ENCODE data around the gene GNB2. TPM values are rescaled to one million over a fixed set of nuclear protein-coding genes. Genes with fewer than 3 reads are reported as not detected.

GNB2 gene
- total and polyA plus RNA-seq, 4 donors: 37.6 to 133 (median 73.2) TPM

- TF ChIP-seq, protein P1, sequence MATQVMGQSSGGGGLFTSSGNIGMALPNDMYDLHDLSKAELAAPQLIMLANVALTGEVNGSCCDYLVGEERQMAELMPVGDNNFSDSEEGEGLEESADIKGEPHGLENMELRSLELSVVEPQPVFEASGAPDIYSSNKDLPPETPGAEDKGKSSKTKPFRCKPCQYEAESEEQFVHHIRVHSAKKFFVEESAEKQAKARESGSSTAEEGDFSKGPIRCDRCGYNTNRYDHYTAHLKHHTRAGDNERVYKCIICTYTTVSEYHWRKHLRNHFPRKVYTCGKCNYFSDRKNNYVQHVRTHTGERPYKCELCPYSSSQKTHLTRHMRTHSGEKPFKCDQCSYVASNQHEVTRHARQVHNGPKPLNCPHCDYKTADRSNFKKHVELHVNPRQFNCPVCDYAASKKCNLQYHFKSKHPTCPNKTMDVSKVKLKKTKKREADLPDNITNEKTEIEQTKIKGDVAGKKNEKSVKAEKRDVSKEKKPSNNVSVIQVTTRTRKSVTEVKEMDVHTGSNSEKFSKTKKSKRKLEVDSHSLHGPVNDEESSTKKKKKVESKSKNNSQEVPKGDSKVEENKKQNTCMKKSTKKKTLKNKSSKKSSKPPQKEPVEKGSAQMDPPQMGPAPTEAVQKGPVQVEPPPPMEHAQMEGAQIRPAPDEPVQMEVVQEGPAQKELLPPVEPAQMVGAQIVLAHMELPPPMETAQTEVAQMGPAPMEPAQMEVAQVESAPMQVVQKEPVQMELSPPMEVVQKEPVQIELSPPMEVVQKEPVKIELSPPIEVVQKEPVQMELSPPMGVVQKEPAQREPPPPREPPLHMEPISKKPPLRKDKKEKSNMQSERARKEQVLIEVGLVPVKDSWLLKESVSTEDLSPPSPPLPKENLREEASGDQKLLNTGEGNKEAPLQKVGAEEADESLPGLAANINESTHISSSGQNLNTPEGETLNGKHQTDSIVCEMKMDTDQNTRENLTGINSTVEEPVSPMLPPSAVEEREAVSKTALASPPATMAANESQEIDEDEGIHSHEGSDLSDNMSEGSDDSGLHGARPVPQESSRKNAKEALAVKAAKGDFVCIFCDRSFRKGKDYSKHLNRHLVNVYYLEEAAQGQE (IDR thresholded peaks at IDR 0.05): no peak
- TF ChIP-seq SP1 (IDR thresholded peaks at IDR 0.05): no peak
Observed at GRCh38 chr7:100680576-100681271, 7.2 kb downstream of the GNB2 start (continued).

GRCh38 chr7:100681491-100682227 is 8.1 kb downstream of the GNB2 start:
- Histone ChIP-seq H3K4me3 (ENCODE audit: low read depth in 1 of 3, low read length in 3 of 3) (no peak overlapping the region), H3K4me1 (ENCODE audit: control insufficient read depth in 4 of 4, insufficient read depth in 4 of 4, low read length in 3 of 4) (peaks cover 0 to 5% (median 3%) of the 10 kb centered on the region in 4 donors), H3K27me3 (ENCODE audit: control insufficient read depth in 4 of 4, insufficient read depth in 4 of 4, low read length in 3 of 4) (no peaks in the 10 kb centered on the region), H3K27ac (ENCODE audit: low read depth in 1 of 2, low read length in 2 of 2) (no peak overlapping the region), H3K36me3 (ENCODE audit: control insufficient read depth in 4 of 4, insufficient read depth in 3 of 4, low read depth in 1 of 4, low read length in 3 of 4) (peaks cover 13 to 73% (median 36%) of the 10 kb centered on the region in 4 donors), H3K9ac (ENCODE audit: low read depth in 1 of 2, low read length in 2 of 2) (no peak overlapping the region), H3K9me3 (ENCODE audit: control insufficient read depth in 4 of 4, low read length in 3 of 4) (no peaks in the 10 kb centered on the region)
- 85% methylated on average over 29 of the region's 29 CpGs for WGBS
- TF ChIP-seq RXRA (IDR thresholded peaks at IDR 0.05): no peak
- no peak for TF ChIP-seq EGR1 (IDR thresholded peaks at IDR 0.05; ENCODE audit: low read depth in 2 of 2)
- no peak for TF ChIP-seq HNF4G (IDR thresholded peaks at IDR 0.05)
- TF ChIP-seq YY1 (IDR thresholded peaks at IDR 0.05): no peak
- no peak for TF ChIP-seq TAF1 (conservative IDR thresholded peaks at IDR 0.05)
- TF ChIP-seq HNF4A (conservative IDR thresholded peaks at IDR 0.05): no peak
- TF ChIP-seq MAX (IDR thresholded peaks at IDR 0.05): no peak
- no peak for TF ChIP-seq CTCF (IDR thresholded peaks at IDR 0.05; ENCODE audit: low read depth, low read length, missing input control)
- no peak for TF ChIP-seq FOXA1 (IDR thresholded peaks at IDR 0.05)
- TF ChIP-seq SP1 (IDR thresholded peaks at IDR 0.05): no peak
- TF ChIP-seq NR2F2 (IDR thresholded peaks at IDR 0.05): no peak
- TF ChIP-seq, protein P1 (IDR thresholded peaks at IDR 0.05): no peak
- TF ChIP-seq RAD21 (IDR thresholded peaks at IDR 0.05): no peak
- TF ChIP-seq GABPA (IDR thresholded peaks at IDR 0.05 in 1 of 2, conservative IDR thresholded peaks at IDR 0.05 in 1 of 2): no peak
- TF ChIP-seq, protein P2, sequence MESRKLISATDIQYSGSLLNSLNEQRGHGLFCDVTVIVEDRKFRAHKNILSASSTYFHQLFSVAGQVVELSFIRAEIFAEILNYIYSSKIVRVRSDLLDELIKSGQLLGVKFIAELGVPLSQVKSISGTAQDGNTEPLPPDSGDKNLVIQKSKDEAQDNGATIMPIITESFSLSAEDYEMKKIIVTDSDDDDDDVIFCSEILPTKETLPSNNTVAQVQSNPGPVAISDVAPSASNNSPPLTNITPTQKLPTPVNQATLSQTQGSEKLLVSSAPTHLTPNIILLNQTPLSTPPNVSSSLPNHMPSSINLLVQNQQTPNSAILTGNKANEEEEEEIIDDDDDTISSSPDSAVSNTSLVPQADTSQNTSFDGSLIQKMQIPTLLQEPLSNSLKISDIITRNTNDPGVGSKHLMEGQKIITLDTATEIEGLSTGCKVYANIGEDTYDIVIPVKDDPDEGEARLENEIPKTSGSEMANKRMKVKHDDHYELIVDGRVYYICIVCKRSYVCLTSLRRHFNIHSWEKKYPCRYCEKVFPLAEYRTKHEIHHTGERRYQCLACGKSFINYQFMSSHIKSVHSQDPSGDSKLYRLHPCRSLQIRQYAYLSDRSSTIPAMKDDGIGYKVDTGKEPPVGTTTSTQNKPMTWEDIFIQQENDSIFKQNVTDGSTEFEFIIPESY (IDR thresholded peaks at IDR 0.05): no peak
- TF ChIP-seq FOXA2 (IDR thresholded peaks at IDR 0.05): no peak
- TF ChIP-seq JUND (IDR thresholded peaks at IDR 0.05): no peak
- no peak for TF ChIP-seq ATF3 (IDR thresholded peaks at IDR 0.05)
- no peak for DNase-seq (ENCODE audit: low spot score)

Data from liver (tissue), 9 donors.